Stimulated activated CD8-positive, alpha-beta memory T cell treated with anti-CD3 and anti-CD28 coated beads, Interleukin-7, amount 100 ng/mL, for 48 hours (primary cell): ENCODE measurements around the gene DNAJC2.
"Not testable (repeated sequence)": the region's sequence is repeated elsewhere in the genome, so short reads cannot be mapped to it uniquely, and the experiment has no call there.

Experiments used
- DNase-seq, 2 donors: peaks; one replicate each; pipeline ENCODE4 v3.0.0-alpha.2; 2020; ENCODE audit warnings: low read depth in 1 of 2; ENCODE audit errors: extremely low read depth in 1 of 2

The DNAJC2 gene

DNA sequence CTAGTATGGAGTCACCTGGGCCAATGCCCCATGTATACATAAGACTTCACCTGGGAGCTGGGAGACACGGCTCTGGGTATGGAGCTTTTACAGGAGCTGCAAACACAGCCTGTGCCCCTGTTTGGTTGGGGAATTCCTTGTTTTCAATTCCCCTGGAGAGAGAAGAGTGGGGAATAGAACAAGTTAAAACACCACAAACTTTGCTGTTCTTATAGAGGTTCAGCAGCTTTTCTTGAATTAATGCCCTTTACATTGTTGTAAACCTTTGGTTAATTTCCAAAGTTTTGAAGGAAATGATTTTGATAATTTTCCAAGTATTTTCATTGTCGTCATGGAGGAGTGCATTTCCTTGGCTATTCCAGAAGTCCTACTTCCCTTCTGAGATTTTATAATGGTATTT is 66.4 kb downstream of the DNAJC2 start:
- DNase-seq: not testable (repeated sequence)

DNA sequence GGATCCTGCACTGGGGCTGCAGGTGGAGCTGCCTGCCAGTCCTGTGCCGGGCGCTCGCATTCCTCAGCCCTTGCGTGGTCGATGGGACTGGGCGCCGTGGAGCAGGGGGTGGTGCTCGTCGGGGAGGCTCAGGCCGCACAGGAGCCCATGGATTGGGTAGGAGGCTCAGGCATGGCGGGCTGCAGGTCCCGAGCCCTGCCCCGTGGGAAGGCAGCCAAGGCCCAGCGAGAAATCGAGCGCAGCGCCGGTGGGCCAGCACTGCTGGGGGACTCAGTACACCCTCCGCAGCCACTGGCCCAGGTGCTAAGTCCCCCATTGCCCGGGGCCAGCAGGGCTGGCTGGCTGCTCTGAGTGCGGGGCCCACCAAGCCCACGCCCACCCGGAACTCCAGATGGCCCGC is 69.7 kb downstream of the DNAJC2 start:
- DNase-seq: not testable (repeated sequence)

DNA sequence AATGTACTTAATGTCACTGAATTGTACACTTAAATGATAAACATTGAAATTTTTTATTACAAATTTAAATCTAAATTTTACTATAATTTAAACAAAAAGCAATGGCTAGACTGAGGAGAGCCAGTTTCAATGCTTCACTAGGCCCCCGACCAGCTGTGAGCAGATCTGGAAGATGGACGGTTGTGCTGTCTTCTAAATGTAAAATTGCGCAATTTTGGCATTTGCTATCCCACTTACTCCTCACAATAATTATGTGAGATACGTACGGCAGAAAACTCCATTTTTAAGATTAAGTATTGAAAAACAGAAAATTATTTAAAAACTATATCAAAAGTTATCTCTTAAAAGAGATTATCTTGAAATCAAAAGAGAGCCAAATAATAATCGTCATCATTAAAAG is 71.2 kb downstream of the DNAJC2 start:
- DNase-seq: not testable (repeated sequence)

DNA sequence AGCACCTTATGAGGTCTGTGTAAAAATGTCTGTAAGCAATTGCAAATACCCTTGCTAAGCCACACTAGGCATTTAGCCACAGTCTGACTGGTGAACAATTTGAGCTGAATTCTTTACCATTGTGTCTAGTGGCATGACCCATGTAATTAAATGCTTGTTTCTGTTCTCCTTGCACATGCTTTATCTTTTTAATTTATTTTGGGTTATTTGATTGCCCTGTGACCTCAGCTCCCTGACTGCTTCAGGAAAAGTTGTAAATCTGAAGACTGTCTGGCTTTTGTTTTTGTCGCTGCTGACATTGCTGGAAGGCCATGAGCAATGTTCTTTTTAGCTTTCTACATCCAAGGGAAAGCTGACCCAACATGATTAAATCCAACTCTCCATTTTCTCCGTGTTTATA is 78.3 kb downstream of the DNAJC2 start:
- not testable (repeated sequence) for DNase-seq

DNA sequence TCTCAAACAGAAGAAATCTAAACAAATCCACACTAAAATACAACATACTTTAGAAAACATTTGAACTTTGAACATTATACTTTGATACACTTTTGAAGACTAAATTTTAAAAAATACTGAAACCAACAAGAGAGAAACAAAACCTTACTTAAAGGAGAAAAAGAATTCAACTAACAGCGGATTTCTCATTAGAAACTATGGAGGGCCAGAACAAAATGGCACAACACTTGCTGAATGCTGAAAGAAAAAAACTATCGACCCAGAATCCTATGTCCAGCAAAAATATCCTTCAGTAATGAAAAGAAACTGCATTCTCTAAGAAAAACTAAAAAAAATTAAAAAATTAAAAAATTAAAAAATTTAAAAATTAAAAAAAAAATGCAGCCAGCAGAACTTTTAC is 80.5 kb downstream of the DNAJC2 start:
- not testable (repeated sequence) for DNase-seq
